Mucosa of stomach (tissue), 1 donor: ENCODE results near the gene PARD3.

Source experiments
- H3K27me3 ChIP-seq: one replicate; pipeline ENCODE4 v1.7.0; 2013; ENCODE audit warnings: mild to moderate bottlenecking, low read length; ENCODE audit not compliant: control insufficient read depth, insufficient read depth
- H3K36me3 ChIP-seq: one replicate; pipeline ENCODE4 v1.7.0; 2013; ENCODE audit warnings: low read length; ENCODE audit not compliant: control insufficient read depth, insufficient read depth
- H3K4me1 ChIP-seq: one replicate; pipeline ENCODE4 v1.7.0; 2013; ENCODE audit warnings: mild to moderate bottlenecking, low read length; ENCODE audit not compliant: control insufficient read depth, insufficient read depth
- H3K4me3 ChIP-seq: one replicate; pipeline ENCODE4 v1.7.0; 2013; ENCODE audit warnings: low read length
- H3K9ac ChIP-seq: one replicate; pipeline ENCODE4 v1.7.0; 2013; ENCODE audit warnings: mild to moderate bottlenecking, low read length, moderate library complexity
- H3K9me3 ChIP-seq: one replicate; pipeline ENCODE4 v1.7.0; 2013; ENCODE audit warnings: mild to moderate bottlenecking, low read length, moderate library complexity; ENCODE audit not compliant: control insufficient read depth
- donor health status: Pancreatic carcinoma.

Gene PARD3

DNA sequence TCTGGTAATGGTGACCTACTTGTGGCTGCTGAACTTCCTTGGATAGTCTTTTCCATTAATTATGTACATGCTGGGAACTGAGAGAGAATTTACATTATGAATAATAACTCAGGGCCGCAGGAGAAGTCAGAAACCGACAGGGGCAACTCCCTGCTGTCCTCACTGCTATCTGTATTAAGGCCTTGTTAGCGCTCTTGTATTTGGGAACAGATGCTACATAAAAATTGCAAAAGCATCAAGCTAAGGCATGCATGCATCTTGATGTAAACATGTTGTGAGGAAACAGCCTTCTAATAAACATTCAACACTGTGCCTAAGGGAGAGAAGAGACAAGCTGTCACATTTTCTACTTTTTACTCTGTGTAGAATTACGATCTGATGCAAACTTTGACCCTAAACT, 158.4 kb downstream of the PARD3 start:
- peaks cover 8% of the 10 kb centered on the region for H3K4me1 ChIP-seq
- H3K9me3 ChIP-seq: no peaks in the 10 kb centered on the region
- no peak overlapping the region for H3K4me3 ChIP-seq
- no peaks in the 10 kb centered on the region for H3K36me3 ChIP-seq
- no peak overlapping the region for H3K9ac ChIP-seq
- no peaks in the 10 kb centered on the region for H3K27me3 ChIP-seq

DNA sequence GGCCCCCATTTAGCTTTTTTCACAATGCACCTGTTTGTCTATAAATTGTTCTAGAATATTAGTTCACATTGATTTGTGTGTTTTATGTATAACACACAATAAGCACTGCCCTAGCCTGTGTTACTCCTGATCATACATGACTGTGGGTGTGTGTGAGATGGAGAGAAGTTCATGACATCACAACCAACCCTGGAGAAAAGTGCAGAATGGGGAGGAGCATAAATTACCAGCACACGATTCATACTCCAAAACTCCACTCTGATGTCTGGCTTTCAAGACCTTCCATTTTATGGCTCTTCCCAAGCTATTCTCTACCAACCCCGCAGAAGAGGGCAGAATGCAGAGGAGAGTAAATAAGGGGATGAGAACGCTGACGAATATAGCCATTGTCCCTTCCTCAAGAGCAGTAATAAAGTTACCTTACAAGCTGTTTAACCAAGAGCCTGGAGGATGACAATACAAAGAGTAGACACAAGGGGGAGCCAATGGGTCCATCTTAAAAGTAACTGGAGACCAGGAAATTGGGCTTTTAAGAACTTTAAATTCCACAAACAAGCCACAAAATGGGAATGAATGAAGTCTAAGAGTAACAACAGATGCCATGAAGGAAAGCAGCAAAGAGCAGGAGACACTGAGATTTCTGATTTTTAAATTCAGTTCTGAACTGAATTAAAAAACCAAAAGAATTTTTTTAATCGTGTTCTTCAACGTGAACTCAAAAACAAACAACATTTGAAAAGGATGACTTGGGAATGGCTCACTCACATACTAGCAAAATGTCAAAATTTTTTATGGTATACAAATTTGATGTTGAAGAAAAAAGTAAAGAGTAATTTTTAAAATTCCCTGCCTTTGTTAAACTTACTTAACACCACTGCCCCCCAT, 159.6 kb downstream of the PARD3 start:
- Histone ChIP-seq H3K36me3 (no peaks in the 10 kb centered on the region), H3K27me3 (no peaks in the 10 kb centered on the region), H3K4me1 (peaks cover 4% of the 10 kb centered on the region), H3K9me3 (no peaks in the 10 kb centered on the region), H3K4me3 (no peak overlapping the region), H3K9ac (no peak overlapping the region)

- Histone ChIP-seq H3K27me3 (no peaks in the 10 kb centered on the region), H3K4me1 (peaks cover 4% of the 10 kb centered on the region), H3K4me3 (no peak overlapping the region), H3K36me3 (no peaks in the 10 kb centered on the region), H3K9ac (no peak overlapping the region), H3K9me3 (no peaks in the 10 kb centered on the region)
These were observed 160.9 kb downstream of the PARD3 start for GRCh38 chr10:34654211-34654610.

DNA sequence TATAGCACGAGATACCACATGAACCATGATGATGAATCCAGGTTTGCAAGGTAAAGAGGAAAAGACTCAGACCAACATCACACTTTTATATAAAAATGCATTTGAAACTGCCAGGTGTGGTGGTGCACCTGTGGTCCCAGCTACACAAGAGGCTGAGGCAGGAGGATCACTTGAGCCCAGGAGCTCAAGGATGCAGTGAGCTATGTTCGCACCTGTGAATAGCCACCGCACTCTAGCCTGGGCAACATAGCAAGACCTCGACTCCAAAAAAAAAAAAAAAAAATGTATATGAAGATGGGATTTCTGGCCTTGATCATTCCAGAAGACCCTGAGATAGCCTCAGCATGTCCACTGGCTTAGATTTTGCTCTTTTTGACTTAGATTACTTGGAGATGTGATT, 161.6 kb downstream of the PARD3 start:
- no peaks in the 10 kb centered on the region for H3K4me1 ChIP-seq
- no peaks in the 10 kb centered on the region for H3K9me3 ChIP-seq
- H3K27me3 ChIP-seq: no peaks in the 10 kb centered on the region
- H3K9ac ChIP-seq: no peak overlapping the region
- no peak overlapping the region for H3K4me3 ChIP-seq
- no peaks in the 10 kb centered on the region for H3K36me3 ChIP-seq

DNA sequence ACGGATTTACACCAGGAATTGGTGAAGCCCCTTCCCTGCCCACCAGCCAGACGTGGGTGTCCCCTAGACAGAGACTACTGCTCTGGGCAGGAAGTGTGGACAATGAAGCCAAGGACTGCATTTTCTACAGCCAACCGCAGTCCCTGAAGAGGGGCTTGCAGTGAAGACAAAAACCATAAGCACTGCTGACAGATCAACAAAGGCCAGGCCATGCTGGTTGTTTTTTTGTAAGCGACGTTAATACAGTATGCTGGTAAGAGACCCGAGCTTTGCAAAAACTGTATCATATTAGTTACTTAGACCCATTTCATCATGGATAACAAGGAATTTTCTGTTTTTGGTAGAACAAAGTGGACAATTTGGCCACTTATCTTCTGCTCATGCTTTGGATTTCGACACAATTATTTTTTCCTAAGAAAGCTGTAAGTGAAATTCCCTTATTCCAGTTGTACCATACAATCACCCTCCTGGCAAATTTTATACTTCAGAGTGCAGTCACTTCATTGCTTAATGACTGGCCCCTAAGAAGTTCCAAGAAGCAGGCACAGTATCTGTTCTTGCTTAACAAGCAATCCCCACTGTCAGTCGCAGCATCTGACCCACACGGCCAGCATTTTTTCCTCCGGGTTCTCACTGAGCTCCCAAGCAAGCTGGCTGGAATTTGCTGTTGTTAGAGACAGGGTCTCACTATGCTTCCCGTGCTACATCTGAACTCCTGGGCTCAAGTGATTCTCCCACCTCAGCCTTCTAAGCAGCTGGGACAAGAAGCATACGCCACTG, 163.5 kb downstream of the PARD3 start:
- Histone ChIP-seq H3K4me3 (no peak overlapping the region), H3K9me3 (no peaks in the 10 kb centered on the region), H3K4me1 (no peaks in the 10 kb centered on the region), H3K36me3 (no peaks in the 10 kb centered on the region), H3K27me3 (no peaks in the 10 kb centered on the region), H3K9ac (no peak overlapping the region)

DNA sequence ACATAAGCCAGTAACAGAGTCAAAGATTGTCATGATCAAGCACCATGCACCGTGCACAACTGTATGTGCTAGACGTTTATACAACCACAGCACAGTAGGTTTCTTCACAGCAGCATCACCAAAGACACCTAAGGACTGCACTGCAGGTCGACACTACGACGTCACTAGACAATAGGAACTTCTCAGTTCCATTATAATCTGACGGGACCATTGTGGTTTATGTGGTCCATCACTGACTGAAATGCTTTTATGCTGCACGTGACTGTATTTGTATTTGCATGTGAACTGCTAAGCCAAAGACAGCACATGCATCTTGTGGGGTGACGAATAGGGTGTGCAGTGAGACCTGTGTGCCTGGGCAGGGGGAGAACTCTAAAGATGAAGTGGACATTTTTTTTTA, 164.9 kb downstream of the PARD3 start:
- no peaks in the 10 kb centered on the region for H3K4me1 ChIP-seq
- no peak overlapping the region for H3K9ac ChIP-seq
- H3K9me3 ChIP-seq: no peaks in the 10 kb centered on the region
- no peak overlapping the region for H3K4me3 ChIP-seq
- H3K27me3 ChIP-seq: no peaks in the 10 kb centered on the region
- no peaks in the 10 kb centered on the region for H3K36me3 ChIP-seq

DNA sequence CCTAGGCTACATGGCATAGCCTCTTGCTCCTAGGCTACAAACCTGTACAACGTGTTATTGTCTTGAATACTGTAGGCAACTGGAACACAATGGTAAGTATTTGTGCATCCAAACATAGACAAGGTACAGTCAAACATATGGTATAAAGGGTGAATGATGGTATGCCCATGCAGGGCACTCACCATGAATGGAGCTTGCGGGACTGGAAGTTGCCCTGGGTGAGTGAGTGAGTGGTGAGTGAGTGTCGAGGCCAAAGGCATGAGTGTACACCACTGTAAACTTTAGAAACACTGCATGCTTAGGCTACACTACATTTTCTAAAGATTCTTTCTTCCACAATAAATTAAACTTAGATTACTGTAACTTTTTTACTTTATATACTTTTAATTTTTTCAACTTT, 165.7 kb downstream of the PARD3 start:
- no peaks in the 10 kb centered on the region for H3K27me3 ChIP-seq
- no peaks in the 10 kb centered on the region for H3K9me3 ChIP-seq
- no peak overlapping the region for H3K9ac ChIP-seq
- H3K36me3 ChIP-seq: no peaks in the 10 kb centered on the region
- no peaks in the 10 kb centered on the region for H3K4me1 ChIP-seq
- no peak overlapping the region for H3K4me3 ChIP-seq

DNA sequence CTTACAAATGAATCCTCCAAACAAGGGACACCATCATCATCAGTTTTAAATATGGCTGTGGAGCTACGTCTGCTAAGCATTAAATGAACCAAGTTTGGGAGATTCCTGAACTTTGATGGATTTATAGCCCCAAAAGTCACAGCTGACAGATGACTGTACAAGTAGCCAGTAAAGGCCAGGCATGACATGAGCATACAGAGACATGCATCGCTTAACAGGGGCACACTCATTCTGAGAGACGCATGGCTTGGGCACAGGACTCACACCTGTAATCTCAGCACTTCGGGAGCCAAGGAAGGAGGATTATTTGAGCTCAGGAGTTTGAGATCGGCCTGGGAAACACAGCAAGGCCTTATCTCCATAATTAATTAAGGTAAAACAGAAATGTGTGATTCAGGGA, 166.2 kb downstream of the PARD3 start:
- no peaks in the 10 kb centered on the region for H3K4me1 ChIP-seq
- no peaks in the 10 kb centered on the region for H3K36me3 ChIP-seq
- H3K9me3 ChIP-seq: no peaks in the 10 kb centered on the region
- no peaks in the 10 kb centered on the region for H3K27me3 ChIP-seq
- no peak overlapping the region for H3K9ac ChIP-seq
- H3K4me3 ChIP-seq: no peak overlapping the region

DNA sequence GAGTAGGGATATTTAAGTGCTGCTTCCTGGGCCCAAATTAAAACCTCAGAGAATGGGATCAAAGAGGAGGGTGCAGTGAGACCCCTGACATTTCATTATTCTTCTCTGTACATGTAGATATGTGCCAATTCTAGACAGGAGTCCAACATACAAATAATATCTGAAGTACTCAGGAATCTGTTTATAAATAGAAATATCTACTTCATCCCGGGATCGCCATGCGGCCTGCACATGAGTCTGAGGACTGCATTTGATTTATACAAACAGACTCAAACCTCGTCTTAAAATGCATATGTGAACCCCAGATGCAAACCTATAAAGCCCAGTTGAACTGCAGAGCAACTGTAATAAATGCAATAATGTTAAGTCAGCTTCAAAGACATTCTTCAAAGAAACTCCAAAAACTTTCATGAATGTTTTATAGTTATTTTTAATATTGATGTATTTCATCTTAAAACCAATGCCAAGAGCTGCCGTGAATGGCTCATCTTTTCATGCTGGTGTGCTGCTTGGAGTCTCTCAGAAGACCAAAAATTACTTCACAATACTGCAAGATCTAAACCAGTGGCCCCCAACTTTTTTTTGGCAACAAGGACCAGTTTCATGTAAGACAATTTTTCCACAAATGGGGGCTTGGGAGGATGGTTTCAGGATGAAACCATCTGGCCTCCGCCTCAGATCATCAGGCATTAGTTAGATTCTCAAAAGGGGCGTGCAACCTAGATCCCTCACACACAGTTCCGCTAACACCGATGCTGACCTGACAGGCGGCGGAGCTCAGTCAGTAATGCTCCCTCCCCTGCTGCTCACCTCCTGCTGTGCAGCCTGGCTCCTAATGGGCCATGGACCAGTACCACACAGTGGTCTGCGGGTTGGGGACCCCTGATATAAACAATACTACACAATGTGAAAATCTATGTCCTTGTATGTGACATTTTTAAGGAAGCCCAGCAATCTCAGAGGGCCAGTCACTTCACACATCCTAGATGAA, 166.9 kb downstream of the PARD3 start:
- no peak overlapping the region for H3K9ac ChIP-seq
- no peaks in the 10 kb centered on the region for H3K4me1 ChIP-seq
- H3K36me3 ChIP-seq: no peaks in the 10 kb centered on the region
- no peak overlapping the region for H3K4me3 ChIP-seq
- H3K27me3 ChIP-seq: no peaks in the 10 kb centered on the region
- no peaks in the 10 kb centered on the region for H3K9me3 ChIP-seq

- H3K4me1 ChIP-seq: no peaks in the 10 kb centered on the region
- H3K36me3 ChIP-seq: no peaks in the 10 kb centered on the region
- no peak overlapping the region for H3K4me3 ChIP-seq
- H3K9me3 ChIP-seq: no peaks in the 10 kb centered on the region
- no peak overlapping the region for H3K9ac ChIP-seq
- H3K27me3 ChIP-seq: no peaks in the 10 kb centered on the region
These were observed 167.9 kb downstream of the PARD3 start for GRCh38 chr10:34647160-34647559.

DNA sequence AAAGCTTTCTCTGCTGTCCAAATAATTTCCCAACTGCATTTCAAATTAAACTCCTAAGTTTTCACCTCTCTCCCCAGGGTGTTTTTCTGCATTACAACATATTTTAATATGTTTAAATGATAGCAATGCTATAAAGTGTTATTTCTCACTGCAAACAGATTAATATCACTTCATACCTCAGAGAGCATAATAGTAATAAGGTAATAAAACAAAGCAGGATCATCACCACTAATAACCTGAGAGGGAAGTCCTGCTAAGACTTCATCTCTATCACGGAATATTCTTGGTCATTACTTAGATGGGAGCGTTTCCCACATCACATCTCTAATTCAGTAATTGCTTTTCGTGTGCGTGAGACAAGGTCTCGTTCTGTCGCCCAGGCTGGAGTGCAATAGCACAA, 168.8 kb downstream of the PARD3 start:
- H3K4me1 ChIP-seq: no peaks in the 10 kb centered on the region
- no peaks in the 10 kb centered on the region for H3K27me3 ChIP-seq
- H3K4me3 ChIP-seq: no peak overlapping the region
- H3K9ac ChIP-seq: no peak overlapping the region
- H3K36me3 ChIP-seq: no peaks in the 10 kb centered on the region
- H3K9me3 ChIP-seq: no peaks in the 10 kb centered on the region
